GM21367 (cell line): ENCODE measurements around the gene IKBKE.

Experiments
- ATAC-seq: cut with Tn5 transposase; IDR thresholded peaks from one replicate; pipeline ENCODE4 v1.9.1; 2021; ENCODE audit not compliant: unreplicated experiment

The IKBKE gene

DNA sequence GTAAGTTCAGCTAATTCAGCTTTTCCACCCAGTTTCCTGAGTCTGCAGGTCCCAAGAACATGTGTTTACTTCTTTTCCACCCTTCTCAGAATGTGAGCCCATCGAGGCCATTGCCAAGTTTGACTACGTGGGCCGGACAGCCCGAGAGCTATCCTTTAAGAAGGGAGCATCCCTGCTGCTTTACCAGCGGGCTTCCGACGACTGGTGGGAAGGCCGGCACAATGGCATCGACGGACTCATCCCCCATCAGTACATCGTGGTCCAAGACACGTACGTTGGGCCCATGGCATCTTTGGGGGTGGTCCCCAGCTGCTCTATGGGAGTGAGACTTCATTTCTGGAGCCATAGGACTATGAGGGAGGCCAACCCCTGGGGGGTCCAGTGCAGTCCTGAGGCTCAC, 17.2 kb upstream of the IKBKE start:
- no peak for ATAC-seq

DNA sequence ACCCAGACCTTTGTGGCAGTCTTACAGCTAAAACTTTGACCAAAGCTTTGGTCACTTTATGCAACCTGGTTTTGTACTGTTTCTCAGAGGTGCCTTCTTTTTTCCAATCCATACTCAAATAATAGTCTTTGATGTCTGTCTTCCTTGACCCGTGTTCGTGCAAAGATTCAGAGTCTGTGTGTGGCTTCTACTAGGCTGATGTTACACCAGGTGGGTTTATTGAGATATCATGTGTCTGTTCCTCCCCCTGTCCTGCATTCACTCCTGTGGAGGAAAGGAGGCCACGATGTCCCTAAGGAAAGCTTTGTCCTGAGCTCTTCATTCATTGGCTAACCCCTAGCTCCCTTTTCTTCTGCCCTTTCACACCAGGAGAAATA, 15.0 kb upstream of the IKBKE start:
- ATAC-seq: no peak

DNA sequence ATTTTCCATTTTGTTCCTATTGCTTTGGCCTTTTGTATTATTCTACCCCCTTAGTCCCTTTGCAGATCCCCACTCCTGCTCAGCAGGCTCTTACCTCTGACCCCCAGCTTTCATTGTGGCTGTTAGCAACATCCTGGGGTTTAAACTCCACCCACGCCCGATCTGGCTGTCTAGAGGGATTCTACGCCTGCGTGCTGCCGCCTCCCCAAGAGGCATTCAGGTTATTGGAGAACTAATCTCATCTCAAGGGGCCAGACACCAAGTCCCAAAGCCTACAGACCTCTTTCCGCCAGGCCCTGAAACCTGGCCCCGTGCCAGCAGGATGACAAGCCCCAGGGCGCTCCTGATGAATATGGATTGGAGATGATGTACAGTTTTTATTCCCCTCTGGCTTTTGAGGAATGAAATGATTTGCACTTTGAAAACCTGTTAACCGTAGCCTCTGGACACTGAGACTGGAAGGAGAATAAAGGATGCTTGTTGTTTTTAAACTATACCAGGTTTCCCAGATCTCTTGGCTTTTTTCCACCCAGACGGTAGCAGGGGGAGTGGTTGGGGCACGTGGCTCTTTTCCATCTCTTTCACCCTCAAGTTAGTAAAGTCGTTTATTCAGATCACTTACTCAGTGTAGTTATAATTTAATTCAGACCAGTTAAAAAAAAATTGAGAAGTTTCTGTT, 14.5 kb upstream of the IKBKE start:
- no peak for ATAC-seq

DNA sequence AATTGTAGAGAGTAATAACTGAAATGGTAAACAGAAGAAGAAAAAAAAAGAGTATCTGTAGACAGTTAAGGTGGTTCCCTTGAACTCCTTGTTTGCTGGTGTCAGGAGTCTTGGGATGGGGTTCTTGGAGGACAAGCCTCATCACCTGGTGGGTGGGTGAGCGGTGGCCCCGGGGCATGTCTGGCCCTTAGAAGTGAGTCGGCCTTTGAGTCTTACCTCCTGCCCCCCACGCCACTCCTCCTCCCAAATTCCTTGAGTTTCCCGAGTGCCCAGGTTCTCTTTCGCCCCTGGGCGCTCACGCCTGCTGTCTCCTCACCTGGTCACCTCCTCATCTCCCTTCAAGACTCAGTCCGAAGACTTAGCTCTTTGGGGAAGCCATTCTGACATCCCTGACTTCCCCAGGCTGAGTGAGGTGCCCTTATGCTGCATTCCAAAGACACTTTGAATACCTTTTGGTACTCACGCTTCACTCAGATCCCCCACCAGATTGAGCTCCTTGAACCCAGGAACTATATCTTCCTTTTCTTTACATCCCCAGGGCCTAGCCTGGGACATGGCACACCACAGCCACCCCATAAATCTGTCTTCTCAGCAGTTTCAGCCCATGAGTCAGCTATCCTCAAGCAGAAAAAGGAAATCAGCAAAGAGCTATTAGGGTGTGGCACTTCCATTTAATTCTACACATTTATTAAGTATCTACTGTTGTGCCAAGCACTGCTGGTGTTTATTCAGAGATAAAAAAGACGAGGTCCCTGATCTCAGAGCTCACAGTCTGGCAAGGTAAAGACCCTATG, 13.5 kb upstream of the IKBKE start:
- ATAC-seq: no peak

DNA sequence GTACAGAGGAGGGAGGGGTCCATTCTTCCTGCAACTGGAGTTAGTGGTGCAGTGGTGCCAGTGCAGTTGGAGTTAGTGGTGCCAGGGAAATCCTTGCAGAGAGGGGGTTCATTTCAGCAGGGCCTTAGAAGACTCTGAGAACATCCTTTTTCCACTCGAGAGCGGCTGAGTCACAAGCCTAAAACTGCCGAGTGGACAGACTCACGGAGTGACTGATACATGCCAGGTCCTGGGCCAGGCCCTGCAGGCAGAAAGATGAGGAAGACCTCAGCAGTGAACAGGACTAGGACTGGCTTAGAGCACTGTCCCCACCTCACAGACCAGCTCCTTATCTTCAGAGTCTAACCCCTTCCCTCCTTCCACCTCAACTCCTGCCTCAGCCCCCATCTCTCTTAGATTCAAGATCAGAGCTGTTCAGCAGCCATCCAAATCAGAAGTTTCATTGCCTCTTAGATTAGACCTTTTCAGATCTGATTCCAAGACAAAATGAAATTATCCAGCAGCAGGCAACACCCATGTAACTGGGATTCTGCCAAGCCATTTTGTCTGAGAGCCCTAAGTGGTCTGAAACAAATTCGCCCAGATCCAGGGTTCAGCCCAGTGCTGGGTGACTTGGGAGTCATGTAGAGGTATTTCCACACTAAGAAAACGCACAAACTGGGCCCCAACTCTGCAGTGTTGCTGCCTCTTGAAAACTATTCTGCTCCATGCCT, 12.7 kb upstream of the IKBKE start:
- no peak for ATAC-seq

DNA sequence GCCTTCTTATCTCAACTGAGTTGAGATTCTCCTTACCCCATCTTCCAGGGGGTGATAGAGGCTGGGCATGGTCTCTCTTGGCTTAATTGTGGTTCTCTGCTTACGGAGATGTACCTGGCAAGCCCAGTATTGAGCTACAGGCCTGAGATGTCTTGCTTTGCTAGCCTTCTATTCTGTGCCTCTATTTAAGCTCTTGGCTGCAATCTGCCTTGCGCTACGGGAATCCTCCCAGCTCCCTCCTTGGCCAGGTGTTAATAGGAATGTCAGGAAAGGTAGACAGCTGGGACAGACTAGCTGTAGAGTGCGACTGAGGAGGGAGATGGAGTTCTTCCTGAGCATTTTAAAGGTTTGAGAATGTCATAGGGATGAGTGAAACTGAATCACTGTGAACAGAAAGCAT, 10.6 kb upstream of the IKBKE start:
- ATAC-seq: no peak

DNA sequence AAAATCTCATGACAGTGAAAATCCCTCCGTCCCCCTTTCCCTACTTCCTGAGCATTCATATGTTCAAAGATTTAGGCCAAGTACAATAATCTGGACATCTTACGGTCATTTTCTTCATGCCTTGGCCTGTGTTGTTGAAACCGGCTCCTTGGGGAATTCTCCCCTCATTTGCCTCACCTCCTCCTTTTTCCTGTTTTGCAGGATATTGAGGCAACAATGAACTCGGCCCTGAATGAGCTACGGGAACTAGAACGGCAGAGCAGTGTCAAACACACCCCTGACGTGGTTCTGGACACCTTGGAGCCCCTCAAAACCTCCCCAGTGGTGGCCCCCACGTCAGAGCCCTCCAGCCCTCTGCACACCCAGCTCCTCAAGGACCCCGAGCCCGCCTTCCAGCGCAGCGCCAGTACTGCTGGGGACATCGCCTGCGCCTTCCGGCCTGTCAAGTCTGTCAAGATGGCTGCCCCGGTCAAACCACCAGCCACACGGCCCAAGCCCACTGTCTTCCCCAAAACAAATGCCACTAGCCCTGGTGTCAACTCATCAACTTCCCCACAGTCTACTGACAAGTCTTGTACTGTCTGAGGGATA, 9.3 kb upstream of the IKBKE start:
- ATAC-seq: no peak

DNA sequence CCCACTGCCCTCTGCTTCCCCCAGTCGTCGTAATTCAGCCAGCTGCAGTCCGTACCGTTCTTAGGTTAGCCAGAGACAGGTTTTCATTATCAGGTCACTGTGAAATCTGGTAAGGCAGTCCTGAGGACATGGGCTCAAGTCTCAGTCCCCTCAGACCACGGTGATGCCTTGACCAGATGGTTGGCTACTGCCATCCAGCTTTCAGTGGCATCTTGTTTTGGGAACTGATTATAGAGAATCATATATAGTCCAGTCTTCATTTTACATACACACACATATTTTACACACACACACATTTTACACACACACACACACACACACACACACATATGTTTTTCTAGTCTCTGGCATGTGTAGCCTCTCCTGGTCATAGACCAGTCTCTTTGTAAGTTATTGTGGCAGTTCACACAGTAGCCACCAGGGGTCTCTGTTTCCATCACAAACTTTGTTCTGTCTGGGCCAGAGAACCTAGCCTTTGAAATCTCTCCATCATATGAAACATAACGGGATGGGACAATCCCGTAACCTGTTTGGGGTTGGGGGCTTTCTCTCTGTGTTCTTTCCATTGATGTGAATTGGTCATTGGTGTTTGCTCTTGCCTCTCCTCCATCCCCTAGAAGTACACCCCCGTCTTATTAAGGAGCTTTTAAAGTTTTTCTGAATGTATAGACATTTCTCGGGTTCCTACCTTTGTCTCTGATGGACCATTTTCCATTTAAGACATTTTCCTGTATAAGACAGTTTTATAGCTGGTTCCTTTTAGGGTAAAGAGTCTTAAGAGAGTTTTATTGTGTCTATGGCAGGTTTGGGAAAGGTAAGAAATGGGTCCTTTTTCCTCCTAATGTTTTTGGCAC, 8.4 kb upstream of the IKBKE start:
- no peak for ATAC-seq

DNA sequence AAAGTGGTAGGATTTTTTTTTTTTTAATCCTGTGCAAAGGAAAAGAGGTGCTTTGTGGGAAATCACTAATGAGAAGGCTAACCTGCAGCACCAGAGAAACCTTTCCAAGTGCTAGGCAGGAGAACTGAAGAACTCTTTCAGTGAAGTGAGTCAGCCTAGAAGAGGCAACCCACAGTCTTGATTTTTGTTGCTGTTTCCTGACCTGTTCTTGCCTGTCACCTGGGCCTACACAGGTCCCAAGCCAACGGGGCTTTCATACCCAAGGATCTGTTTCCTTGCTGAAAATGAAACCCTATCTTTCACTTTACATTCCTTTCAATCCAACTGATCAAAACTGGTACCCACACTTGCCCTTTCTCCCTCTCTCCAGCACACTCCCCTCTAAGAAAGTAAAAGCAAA, 7.1 kb upstream of the IKBKE start:
- ATAC-seq: no peak

DNA sequence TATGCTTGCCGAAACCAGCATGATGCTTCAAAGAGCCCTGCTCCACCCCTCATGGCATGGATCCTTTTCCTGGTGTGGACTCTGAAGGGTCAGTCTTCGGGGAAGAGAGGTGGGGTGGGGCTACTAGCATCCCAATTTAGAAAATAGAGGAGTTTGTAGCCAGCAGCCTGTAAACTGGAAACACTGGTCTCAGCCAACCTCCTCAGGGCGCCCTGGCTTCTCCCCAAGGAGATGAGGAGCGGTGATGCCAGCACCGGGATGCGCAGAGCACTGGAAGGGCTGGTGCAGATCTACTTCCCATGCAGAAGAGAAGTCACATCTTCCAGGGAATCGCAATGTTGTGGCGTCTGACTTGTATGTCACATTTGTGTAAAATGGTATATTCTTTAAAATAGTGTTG, 6.4 kb upstream of the IKBKE start:
- no peak for ATAC-seq

DNA sequence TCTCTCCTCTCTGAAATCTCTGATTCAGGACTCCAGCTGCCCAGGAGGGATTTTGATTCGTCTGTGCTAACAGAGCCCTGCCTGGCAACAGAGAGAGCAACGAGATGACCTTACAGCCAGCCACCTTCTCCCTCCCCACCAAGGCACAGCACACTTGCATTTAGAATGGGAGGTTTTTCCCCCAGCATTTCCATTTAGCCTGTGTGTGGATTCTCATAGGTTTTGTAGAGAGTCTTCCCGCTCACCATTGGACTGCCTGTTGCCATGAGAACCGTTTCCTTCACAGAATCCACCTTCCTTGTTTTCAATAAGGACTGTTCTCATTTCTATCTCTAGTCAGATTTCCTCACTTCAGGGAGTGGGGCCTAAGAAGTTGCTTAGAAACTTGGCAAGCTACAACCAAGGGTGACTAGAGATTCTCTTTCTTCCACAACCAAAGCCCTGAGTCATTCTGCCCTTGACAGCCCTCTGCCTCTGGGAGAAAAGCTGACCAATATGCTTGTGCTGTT, 5.8 kb upstream of the IKBKE start:
- no peak for ATAC-seq

DNA sequence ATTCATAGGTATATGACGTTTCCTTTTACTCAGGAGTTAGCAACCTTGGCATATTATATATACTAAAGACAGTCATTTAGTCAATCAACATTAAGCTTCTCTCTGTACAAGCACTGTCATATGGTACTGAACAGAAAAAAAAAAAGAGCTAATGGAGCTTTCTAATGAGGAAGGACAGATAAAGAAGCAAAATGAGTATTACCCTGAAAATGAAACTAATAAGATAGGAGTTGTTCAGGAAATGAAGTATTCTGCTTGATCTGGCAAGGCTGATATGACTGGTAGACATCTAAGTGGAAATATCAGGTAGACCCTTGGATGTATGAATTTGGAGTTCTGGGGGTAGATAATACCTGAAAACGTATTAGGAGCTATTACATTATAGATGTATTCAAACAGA, 4.3 kb upstream of the IKBKE start:
- no peak for ATAC-seq

DNA sequence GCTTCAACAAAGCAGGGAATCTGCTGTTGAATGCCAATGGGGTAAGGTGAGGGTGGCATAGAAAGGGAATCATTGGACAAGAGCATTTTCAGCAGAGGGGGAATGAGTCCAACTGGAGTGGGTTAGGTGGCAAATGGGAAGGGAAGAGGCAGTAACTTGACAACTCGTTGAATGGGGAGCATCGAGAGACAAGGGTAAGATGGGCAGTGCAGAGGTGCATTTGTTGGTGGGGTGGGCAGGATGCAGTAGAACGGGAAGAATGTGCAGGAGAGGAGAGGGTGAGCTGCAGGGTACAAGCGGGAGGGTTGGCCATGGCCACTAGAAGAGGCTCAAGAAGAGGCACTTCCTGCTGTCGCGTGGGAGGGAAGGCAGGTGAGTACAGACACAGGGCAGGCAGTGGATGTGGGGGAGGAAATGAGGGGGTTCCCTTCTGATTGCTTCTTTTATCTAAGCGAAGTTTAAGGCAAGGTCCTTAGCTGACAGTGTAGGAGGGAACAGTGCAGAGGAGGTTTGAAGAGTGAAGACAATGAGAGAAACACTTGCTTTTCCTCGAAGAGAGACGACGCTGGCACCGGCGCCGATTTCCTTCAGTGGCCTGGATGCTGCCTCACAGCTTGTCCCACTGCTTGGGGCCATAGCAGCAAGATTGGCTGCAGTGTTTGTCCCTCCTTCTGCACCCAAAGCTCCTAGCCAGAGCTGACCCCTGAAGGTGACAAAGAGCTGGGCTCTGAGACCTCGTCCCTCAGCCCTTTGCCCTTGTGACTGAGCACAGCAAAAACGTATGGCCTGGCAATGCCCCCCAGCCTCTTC, 3.2 kb upstream of the IKBKE start:
- no peak for ATAC-seq

DNA sequence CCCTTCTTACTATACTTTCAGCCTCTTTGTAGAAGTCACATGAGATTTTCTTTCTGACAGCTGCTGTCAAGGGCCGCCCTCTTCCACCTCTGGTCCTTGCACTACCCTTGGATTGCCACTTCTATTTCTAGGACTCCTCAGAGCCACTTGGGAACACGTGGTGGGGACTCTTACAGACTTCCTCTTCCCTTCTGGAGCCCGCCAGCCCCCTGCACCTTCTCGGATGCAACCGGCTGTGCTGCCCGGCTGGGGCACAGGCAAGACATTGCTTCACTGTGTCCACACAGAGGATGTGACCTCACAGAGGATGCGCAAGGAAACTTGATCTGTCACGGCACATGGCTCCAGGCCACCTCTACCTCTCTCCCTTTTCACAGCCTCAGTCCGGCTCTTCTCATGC, 2.4 kb upstream of the IKBKE start:
- ATAC-seq: no peak

DNA sequence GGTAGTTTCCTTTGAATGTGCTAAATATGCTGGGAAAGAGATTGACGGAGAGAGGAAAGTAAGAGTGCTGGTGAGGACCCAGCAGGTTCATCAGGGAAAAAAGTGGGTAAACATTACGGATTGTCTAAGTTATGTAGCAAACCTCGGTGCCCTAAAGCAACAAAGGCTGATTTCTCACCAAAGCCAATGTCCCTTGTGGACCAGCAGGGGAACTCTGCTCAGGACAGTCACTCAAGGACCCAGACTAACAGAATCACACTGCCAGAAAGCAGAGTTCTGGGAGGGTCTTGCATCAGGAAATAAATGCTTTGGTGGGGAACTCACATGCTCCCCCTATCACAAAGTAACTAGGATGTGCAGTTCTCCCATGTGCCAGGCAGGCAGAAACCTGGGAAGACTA, 1.7 kb upstream of the IKBKE start:
- no peak for ATAC-seq

DNA sequence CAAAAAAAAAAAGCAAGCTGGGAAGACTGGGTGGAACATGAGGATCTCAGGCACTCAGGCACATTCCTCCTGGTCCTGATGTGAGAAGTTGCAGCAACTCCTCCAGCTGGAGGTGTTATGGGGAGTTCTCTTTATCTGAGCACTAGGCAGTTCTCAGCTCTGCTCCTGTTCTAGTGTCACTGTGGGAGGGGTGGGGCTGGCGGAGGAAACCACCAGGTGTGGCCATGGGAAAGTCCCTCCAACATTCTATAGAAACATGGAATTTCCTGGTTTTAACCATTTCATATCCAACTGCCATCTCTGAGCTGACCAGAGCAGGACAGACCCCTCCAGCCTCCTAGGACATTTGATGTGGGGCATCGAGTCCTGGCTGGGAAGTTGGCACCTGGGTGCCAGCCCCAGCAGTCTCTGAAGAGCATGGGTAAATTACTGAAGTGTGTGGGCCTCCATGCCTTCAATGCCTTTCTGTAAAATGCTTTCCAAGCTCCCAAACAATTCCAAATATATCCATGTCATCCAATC, 804 bp upstream of the IKBKE start:
- ATAC-seq: no peak

DNA sequence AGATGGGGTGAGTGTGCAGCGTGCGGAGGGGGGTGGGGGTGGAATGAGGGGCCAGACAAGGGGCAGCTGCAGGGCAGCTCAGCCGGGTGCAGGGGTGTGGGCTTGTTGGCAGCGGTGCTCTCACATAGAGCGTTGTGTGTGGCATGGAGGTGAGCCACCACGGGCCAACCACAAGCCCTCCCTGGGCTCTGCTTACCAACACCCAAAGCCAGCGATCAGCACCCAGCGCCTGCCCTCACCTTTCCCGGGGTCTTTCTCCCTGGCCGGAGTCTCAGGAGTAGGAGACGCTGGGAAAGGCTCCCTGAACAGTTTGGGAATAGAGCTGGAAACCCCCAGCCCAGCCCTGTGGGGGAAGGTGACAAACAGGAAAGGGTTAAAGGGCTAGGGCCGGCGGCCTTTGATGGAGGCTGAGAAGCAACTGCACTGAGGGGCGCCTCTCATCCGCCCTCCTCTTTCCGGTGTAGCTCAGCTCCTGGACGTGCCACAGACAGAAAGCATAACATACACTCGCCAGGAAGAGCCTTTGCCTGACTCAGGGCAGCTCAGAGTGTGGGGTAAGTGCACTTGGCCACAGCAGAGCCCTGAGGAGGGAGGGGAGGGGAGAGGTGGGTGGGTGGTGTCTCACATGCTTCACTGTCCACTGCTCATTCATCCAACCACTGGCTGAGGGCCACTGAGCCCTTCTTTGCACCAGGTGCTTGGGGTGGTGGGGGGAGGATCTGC, 577 bp downstream of the IKBKE start:
- ATAC-seq: no peak

DNA sequence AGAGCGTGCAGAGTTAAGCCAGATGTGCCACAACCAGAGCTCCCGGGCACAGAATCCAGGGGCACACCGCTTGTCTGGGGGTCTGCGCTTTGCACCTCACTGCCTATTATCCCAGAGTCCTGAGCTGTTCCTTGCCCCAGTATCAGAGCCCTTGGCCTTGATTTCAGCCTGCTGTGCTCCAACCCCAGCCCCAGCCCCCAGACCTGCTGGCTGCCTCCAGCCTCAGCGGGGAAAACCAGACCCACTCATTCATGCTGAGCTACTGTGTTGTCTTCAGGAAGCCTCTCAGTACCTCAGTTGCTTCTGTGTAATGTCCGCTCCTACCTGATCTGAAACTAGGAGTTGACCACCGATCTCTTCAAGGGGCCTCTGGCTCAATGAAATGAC, 1.1 kb downstream of the IKBKE start:
- ATAC-seq: no peak

DNA sequence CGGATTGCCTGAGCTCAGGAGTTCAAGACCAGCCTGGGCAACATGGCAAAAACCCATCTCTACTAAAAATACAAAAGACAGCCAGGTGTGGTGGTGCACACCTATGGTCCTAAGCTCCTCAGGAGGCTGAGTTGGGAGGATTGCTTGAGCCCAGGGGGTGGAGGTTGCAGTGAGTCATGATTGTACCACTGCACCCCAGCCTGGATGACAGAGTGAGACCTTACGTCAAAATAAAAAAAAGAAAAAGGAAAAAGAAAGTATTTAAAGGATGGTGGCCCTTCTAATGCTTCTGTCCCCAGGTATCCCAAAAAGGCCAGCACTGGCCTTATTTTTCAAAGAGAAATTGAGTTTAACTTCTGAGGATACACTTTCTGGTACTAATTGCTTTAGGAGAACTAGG, 1.7 kb downstream of the IKBKE start:
- ATAC-seq: no peak
